ENCODE results near the gene CDH20. TPM values are rescaled to one million over a fixed set of nuclear protein-coding genes. Genes with fewer than 3 reads are reported as not detected.

CDH20 gene
- total RNA-seq, 2 donors from 2014 or later: not detected

- DNase-seq: no peak
- TF ChIP-seq CTCF (IDR thresholded peaks at IDR 0.05): peak; percentile 38
- H3K4me1 ChIP-seq: no peaks in the 10 kb centered on the region
- no peak overlapping the region for H3K27ac ChIP-seq
- H3K27me3 ChIP-seq: no peaks in the 10 kb centered on the region
- no peaks in the 10 kb centered on the region for H3K36me3 ChIP-seq
- no peaks in the 10 kb centered on the region for H3K9me3 ChIP-seq
- intact Hi-C loops (cut with DNase I): no loop called here
- H3K4me3 ChIP-seq: no peak overlapping the region
- no peak overlapping the region for H3K9ac ChIP-seq (ENCODE audit: low read depth in 2 of 2, low read length in 2 of 2)
Measured at GRCh38 chr18:61435064-61435652, 101.9 kb downstream of the CDH20 start.

- no peaks in the 10 kb centered on the region for H3K4me1 ChIP-seq
- no peaks in the 10 kb centered on the region for H3K36me3 ChIP-seq
- H3K9ac ChIP-seq (ENCODE audit: low read depth in 2 of 2, low read length in 2 of 2): no peak overlapping the region
- H3K4me3 ChIP-seq: no peak overlapping the region
- no peak for TF ChIP-seq CTCF (IDR thresholded peaks at IDR 0.05)
- no peaks in the 10 kb centered on the region for H3K27me3 ChIP-seq
- no peak for DNase-seq
- no peak overlapping the region for H3K27ac ChIP-seq
- no peaks in the 10 kb centered on the region for H3K9me3 ChIP-seq
- intact Hi-C loops (cut with DNase I): no loop called here
Measured at GRCh38 chr18:61443081-61443725, 110.0 kb downstream of the CDH20 start.

- DNase-seq: no peak
- intact Hi-C loops (cut with DNase I): no loop called here
- H3K36me3 ChIP-seq: no peaks in the 10 kb centered on the region
- H3K27me3 ChIP-seq: no peaks in the 10 kb centered on the region
- H3K27ac ChIP-seq: no peak overlapping the region
- no peak for TF ChIP-seq CTCF (IDR thresholded peaks at IDR 0.05)
- no peaks in the 10 kb centered on the region for H3K9me3 ChIP-seq
- H3K4me1 ChIP-seq: no peaks in the 10 kb centered on the region
- H3K4me3 ChIP-seq: no peak overlapping the region
- no peak overlapping the region for H3K9ac ChIP-seq (ENCODE audit: low read depth in 2 of 2, low read length in 2 of 2)
Measured at GRCh38 chr18:61448316-61448715, 115.1 kb downstream of the CDH20 start.

GRCh38 chr18:61459896-61460648 is 126.8 kb downstream of the CDH20 start:
- H3K36me3 ChIP-seq: no peaks in the 10 kb centered on the region
- intact Hi-C loops (cut with DNase I): no loop called here
- H3K4me3 ChIP-seq: no peak overlapping the region
- no peaks in the 10 kb centered on the region for H3K27me3 ChIP-seq
- no peak overlapping the region for H3K9ac ChIP-seq (ENCODE audit: low read depth in 2 of 2, low read length in 2 of 2)
- H3K9me3 ChIP-seq: no peaks in the 10 kb centered on the region
- no peaks in the 10 kb centered on the region for H3K4me1 ChIP-seq
- DNase-seq: no peak
- H3K27ac ChIP-seq: no peak overlapping the region
- TF ChIP-seq CTCF (IDR thresholded peaks at IDR 0.05): no peak

- DNase-seq: no peak
Measured at GRCh38 chr18:61464551-61465142, 131.4 kb downstream of the CDH20 start.

More at GRCh38 chr18:61464551-61465142, 131.4 kb downstream of the CDH20 start:
- no peaks in the 10 kb centered on the region for H3K9me3 ChIP-seq
- H3K9ac ChIP-seq (ENCODE audit: low read depth in 2 of 2, low read length in 2 of 2): no peak overlapping the region
- H3K4me1 ChIP-seq: no peaks in the 10 kb centered on the region
- no peak overlapping the region for H3K4me3 ChIP-seq
- H3K27ac ChIP-seq: no peak overlapping the region
- no peaks in the 10 kb centered on the region for H3K36me3 ChIP-seq
- no peak for TF ChIP-seq CTCF (IDR thresholded peaks at IDR 0.05)
- intact Hi-C loops (cut with DNase I): no loop called here
- H3K27me3 ChIP-seq: no peaks in the 10 kb centered on the region

All from colonic mucosa (tissue), 4 donors.